ENCODE measurements around the gene MEGF11. TPM values are rescaled to one million over a fixed set of nuclear protein-coding genes. Genes with fewer than 3 reads are reported as not detected.

The MEGF11 gene
- total RNA-seq, 1 experiment from 2014 or later, result 0.03 TPM

GRCh38 chr15:66156310-66156975, 97.1 kb downstream of the MEGF11 start:
- DNase-seq (ENCODE audit: low read depth in 1 of 2, low spot score in 2 of 2), result no peak
- no peaks in the 10 kb centered on the region for H3K9me3 ChIP-seq (replicated peaks)
- H3K27ac ChIP-seq, result no peak overlapping the region
- no peak overlapping the region for H3K4me3 ChIP-seq
- H3K27me3 ChIP-seq (replicated peaks), result peaks cover 36% of the 10 kb centered on the region
- no peaks in the 10 kb centered on the region for H3K36me3 ChIP-seq
- no peaks in the 10 kb centered on the region for H3K4me1 ChIP-seq (replicated peaks)

DNA sequence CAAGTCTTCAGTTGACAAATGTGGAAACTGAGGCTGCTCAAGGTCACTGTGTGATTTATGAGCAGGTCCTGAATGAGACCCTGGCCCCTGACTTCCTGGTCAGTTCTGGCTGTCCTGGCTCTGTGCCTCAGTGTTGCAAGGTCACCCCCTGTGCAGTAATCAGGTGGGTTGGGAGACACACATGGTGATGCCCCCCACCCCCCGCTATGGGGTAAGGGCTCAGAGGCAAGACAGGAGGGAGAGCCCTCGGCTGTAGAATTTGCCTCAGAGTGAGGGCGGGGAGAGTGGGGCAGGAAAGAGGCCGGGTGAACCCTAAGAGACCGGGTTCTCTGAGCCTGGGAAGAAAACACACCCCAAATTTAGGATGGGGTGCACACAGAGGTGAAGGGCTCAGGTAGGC, 98.5 kb downstream of the MEGF11 start:
- Histone ChIP-seq H3K36me3 (no peaks in the 10 kb centered on the region), H3K4me3 (no peak overlapping the region), H3K9me3 (replicated peaks) (no peaks in the 10 kb centered on the region), H3K27me3 (replicated peaks) (peaks cover 47% of the 10 kb centered on the region), H3K4me1 (replicated peaks) (no peaks in the 10 kb centered on the region), H3K27ac (no peak overlapping the region)
- no peak for DNase-seq (ENCODE audit: low read depth in 1 of 2, low spot score in 2 of 2)

DNA sequence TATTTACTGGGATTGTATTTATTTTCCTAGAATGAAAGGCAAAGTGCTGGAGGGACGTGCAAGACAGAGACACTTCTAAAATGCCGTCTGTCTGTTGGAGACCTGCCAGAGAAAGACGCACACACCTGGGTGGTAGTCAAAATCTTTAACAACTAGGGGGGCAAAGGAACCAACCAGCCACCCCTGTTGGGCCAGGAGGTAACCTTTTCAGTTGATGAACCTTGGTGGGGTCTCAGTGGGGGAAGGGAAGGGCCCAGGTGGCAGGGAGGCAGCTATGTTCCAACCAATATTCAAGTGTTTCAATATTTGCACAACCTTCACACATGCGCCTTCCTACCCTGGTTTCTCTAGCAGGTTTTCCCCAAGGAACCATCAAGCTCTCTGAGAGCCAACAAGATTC, 99.0 kb downstream of the MEGF11 start:
- no peaks in the 10 kb centered on the region for H3K9me3 ChIP-seq (replicated peaks)
- H3K36me3 ChIP-seq, result no peaks in the 10 kb centered on the region
- no peak overlapping the region for H3K4me3 ChIP-seq
- H3K4me1 ChIP-seq (replicated peaks), result no peaks in the 10 kb centered on the region
- peaks cover 51% of the 10 kb centered on the region for H3K27me3 ChIP-seq (replicated peaks)
- no peak for DNase-seq (ENCODE audit: low read depth in 1 of 2, low spot score in 2 of 2)
- no peak overlapping the region for H3K27ac ChIP-seq

- H3K27ac ChIP-seq, result no peak overlapping the region
- no peaks in the 10 kb centered on the region for H3K9me3 ChIP-seq (replicated peaks)
- no peak overlapping the region for H3K4me3 ChIP-seq
- no peak for DNase-seq (ENCODE audit: low read depth in 1 of 2, low spot score in 2 of 2)
- H3K36me3 ChIP-seq, result no peaks in the 10 kb centered on the region
- H3K4me1 ChIP-seq (replicated peaks), result no peaks in the 10 kb centered on the region
- peaks cover 59% of the 10 kb centered on the region for H3K27me3 ChIP-seq (replicated peaks)
Measured at GRCh38 chr15:66153549-66154415, 99.8 kb downstream of the MEGF11 start.

DNA sequence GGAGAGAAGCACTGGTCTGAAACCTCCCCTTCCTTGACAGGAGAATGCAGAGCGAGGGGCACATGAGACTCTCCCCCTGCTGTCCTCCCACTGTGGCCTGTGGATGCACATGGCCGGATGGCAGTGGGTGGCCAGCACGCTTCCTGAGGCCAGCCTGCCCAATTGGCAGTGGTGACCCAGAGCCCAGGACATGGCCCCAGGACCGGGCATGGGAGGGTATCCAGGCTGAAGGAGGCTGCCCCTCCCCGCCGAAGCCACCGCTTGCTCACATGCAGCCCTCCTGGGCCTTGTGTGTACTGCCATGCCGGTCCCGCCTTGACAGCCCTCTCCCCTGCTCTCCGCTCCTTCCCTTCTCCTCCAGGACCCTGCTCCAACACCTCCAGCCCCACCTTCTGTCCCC, 100.9 kb downstream of the MEGF11 start:
- Histone ChIP-seq H3K27me3 (replicated peaks) (peaks cover 56% of the 10 kb centered on the region), H3K27ac (no peak overlapping the region), H3K36me3 (no peaks in the 10 kb centered on the region), H3K9me3 (replicated peaks) (no peaks in the 10 kb centered on the region), H3K4me3 (no peak overlapping the region), H3K4me1 (replicated peaks) (no peaks in the 10 kb centered on the region)
- DNase-seq (ENCODE audit: low read depth in 1 of 2, low spot score in 2 of 2), result no peak

DNA sequence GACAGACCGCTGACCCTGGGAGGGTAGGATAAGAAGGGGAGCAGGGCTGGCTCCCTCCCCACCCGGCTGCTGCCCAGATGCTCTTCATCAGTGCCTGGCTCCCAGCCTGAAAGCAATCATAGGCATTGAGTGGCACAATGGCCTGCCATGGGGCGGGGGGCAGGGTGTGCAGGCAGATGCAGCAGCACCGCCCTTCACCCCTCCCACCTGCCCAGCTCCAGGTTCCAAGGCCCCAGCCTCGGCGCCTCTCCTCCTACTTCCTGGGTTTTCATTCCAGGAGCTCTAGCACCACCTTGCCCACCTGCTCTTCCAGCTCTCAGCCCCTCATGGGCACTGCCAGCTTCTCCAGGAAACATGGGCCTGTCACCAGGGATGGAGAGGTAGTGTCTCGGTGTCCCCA, 101.7 kb downstream of the MEGF11 start:
- H3K27ac ChIP-seq, result no peak overlapping the region
- no peaks in the 10 kb centered on the region for H3K9me3 ChIP-seq (replicated peaks)
- DNase-seq (ENCODE audit: low read depth in 1 of 2, low spot score in 2 of 2), result no peak
- peaks cover 51% of the 10 kb centered on the region for H3K27me3 ChIP-seq (replicated peaks)
- H3K4me3 ChIP-seq, result no peak overlapping the region
- H3K4me1 ChIP-seq (replicated peaks), result no peaks in the 10 kb centered on the region
- H3K36me3 ChIP-seq, result no peaks in the 10 kb centered on the region

- Histone ChIP-seq H3K4me1 (replicated peaks) (no peaks in the 10 kb centered on the region), H3K36me3 (no peaks in the 10 kb centered on the region), H3K4me3 (no peak overlapping the region), H3K27me3 (replicated peaks) (peaks cover 57% of the 10 kb centered on the region), H3K27ac (no peak overlapping the region), H3K9me3 (replicated peaks) (no peaks in the 10 kb centered on the region)
- DNase-seq (ENCODE audit: low read depth in 1 of 2, low spot score in 2 of 2), result no peak
Measured at GRCh38 chr15:66149871-66150270, 103.7 kb downstream of the MEGF11 start.

DNA sequence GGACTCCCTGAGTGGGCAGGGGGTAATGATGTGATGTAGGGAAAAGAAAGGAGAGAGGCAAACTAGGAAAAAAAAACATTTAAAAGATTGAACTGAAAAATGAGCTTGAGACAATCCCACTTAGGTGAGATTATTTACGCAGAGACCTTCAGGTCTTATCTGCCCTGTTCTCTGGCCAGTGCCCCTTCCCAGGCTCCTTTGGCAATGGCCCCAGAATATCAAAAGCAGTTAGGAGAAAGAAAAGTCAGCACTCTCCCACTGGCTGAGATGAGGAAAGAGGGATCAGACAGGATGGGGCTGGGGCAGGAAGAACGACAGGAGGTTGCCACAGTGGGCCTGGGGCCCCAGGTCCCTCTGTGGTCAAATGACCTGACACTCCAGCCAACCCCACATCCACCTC, 105.4 kb downstream of the MEGF11 start:
- Histone ChIP-seq H3K27me3 (replicated peaks) (peaks cover 54% of the 10 kb centered on the region), H3K27ac (no peak overlapping the region), H3K4me1 (replicated peaks) (no peaks in the 10 kb centered on the region), H3K36me3 (no peaks in the 10 kb centered on the region), H3K4me3 (no peak overlapping the region), H3K9me3 (replicated peaks) (no peaks in the 10 kb centered on the region)
- DNase-seq (ENCODE audit: low read depth in 1 of 2, low spot score in 2 of 2), result no peak

DNA sequence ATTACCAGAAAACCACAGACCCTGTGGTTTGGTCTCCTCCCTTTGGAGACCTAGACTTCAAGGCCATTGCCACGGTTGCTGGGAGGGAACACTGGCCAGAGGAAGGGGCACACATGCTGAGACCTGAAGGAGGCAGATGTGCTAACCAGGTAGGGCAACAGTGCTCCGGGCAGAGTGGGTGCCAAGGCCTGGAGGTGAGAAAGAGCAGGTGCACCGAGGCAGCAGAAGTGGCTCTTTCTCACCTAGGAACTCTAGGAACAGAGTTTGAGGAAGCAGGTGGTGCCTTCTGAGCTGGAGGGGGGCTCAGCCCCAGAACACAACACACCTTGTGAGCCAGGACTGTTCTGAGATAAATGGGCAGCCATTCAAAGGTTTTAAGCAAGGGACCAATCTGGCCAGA, 106.1 kb downstream of the MEGF11 start:
- H3K9me3 ChIP-seq (replicated peaks), result no peaks in the 10 kb centered on the region
- H3K4me1 ChIP-seq (replicated peaks), result no peaks in the 10 kb centered on the region
- peaks cover 60% of the 10 kb centered on the region for H3K27me3 ChIP-seq (replicated peaks)
- H3K36me3 ChIP-seq, result no peaks in the 10 kb centered on the region
- no peak for DNase-seq (ENCODE audit: low read depth in 1 of 2, low spot score in 2 of 2)
- no peak overlapping the region for H3K4me3 ChIP-seq
- no peak overlapping the region for H3K27ac ChIP-seq

GRCh38 chr15:66145726-66146182, 107.8 kb downstream of the MEGF11 start:
- H3K36me3 ChIP-seq, result no peaks in the 10 kb centered on the region
- no peak overlapping the region for H3K4me3 ChIP-seq
- no peaks in the 10 kb centered on the region for H3K4me1 ChIP-seq (replicated peaks)
- no peaks in the 10 kb centered on the region for H3K9me3 ChIP-seq (replicated peaks)
- DNase-seq (ENCODE audit: low read depth in 1 of 2, low spot score in 2 of 2), result no peak
- H3K27ac ChIP-seq, result no peak overlapping the region
- H3K27me3 ChIP-seq (replicated peaks), result peaks cover 60% of the 10 kb centered on the region

GRCh38 chr15:66144978-66145725, 108.4 kb downstream of the MEGF11 start:
- Histone ChIP-seq H3K4me3 (no peak overlapping the region), H3K9me3 (replicated peaks) (no peaks in the 10 kb centered on the region), H3K27me3 (replicated peaks) (peaks cover 56% of the 10 kb centered on the region), H3K36me3 (no peaks in the 10 kb centered on the region), H3K27ac (no peak overlapping the region), H3K4me1 (replicated peaks) (no peaks in the 10 kb centered on the region)
- DNase-seq (ENCODE audit: low read depth in 1 of 2, low spot score in 2 of 2), result no peak

GRCh38 chr15:66142285-66142684, 111.3 kb downstream of the MEGF11 start:
- H3K27ac ChIP-seq, result no peak overlapping the region
- DNase-seq (ENCODE audit: low read depth in 1 of 2, low spot score in 2 of 2), result no peak
- no peak overlapping the region for H3K4me3 ChIP-seq
- no peaks in the 10 kb centered on the region for H3K9me3 ChIP-seq (replicated peaks)
- no peaks in the 10 kb centered on the region for H3K36me3 ChIP-seq
- H3K4me1 ChIP-seq (replicated peaks), result no peaks in the 10 kb centered on the region
- peaks cover 48% of the 10 kb centered on the region for H3K27me3 ChIP-seq (replicated peaks)

- H3K27me3 ChIP-seq (replicated peaks), result peaks cover 38% of the 10 kb centered on the region
- no peak for DNase-seq (ENCODE audit: low read depth in 1 of 2, low spot score in 2 of 2)
- H3K4me1 ChIP-seq (replicated peaks), result no peaks in the 10 kb centered on the region
- no peaks in the 10 kb centered on the region for H3K9me3 ChIP-seq (replicated peaks)
- no peak overlapping the region for H3K4me3 ChIP-seq
- H3K27ac ChIP-seq, result no peak overlapping the region
- H3K36me3 ChIP-seq, result no peaks in the 10 kb centered on the region
Measured at GRCh38 chr15:66139591-66140207, 113.9 kb downstream of the MEGF11 start.

All from SJSA1 (cell line).